HepG2 (cell line): ENCODE data around the gene ATAD3A. TPM values are rescaled to one million over a fixed set of nuclear protein-coding genes. Genes with fewer than 3 reads are reported as not detected.

Experiments
- BRD4 ChIP-seq: sonication (generic); formaldehyde crosslinking; IDR thresholded peaks from 2 replicates; pipeline ENCODE4 v1.4.0; 2020; ENCODE audit warnings: missing genetic modification reagents
- EEA1 ChIP-seq: sonication (generic); formaldehyde crosslinking; IDR thresholded peaks from 2 replicates; pipeline ENCODE4 v1.5.1; 2020; ENCODE audit warnings: mild to moderate bottlenecking, missing genetic modification reagents, borderline replicate concordance
- ESRRA ChIP-seq: sonication (generic); formaldehyde crosslinking; IDR thresholded peaks from 2 replicates; pipeline ENCODE4 v1.5.1; 2020; ENCODE audit warnings: mild to moderate bottlenecking, low read depth, missing genetic modification reagents
- FOXK2 ChIP-seq: fragments of 450-650 bp; IDR thresholded peaks from 2 replicates; pipeline ENCODE4 v1.6.1; 2016
- GFI1 ChIP-seq: sonication (generic); formaldehyde crosslinking; IDR thresholded peaks from 2 replicates; pipeline ENCODE4 v1.5.0; 2020; ENCODE audit warnings: missing genetic modification reagents, mild to moderate bottlenecking, borderline replicate concordance
- HMG20A ChIP-seq: IDR thresholded peaks from 2 replicates; pipeline ENCODE4 v1.6.1; 2016; ENCODE audit warnings: borderline replicate concordance
- KDM2A ChIP-seq: sonication (generic); formaldehyde crosslinking; IDR thresholded peaks from 2 replicates; pipeline ENCODE4 v1.4.0; 2020; ENCODE audit warnings: low read depth, missing genetic modification reagents, borderline replicate concordance
- MAX ChIP-seq: IDR thresholded peaks from 2 replicates; pipeline ENCODE4 v1.6.1; 2012; ENCODE audit warnings: inconsistent platforms
- MLLT10 ChIP-seq: sonication (generic); formaldehyde crosslinking; IDR thresholded peaks from 2 replicates; pipeline ENCODE4 v1.4.0; 2020; ENCODE audit warnings: missing genetic modification reagents
- SPEN ChIP-seq: sonication (generic); formaldehyde crosslinking; IDR thresholded peaks from 2 replicates; pipeline ENCODE4 v1.5.1; 2020; ENCODE audit warnings: low read depth, mild to moderate bottlenecking, missing genetic modification reagents
- SRF ChIP-seq: IDR thresholded peaks from 2 replicates; pipeline ENCODE4 v1.6.1; 2011; ENCODE audit warnings: mild to moderate bottlenecking, low read depth, low read length, moderate library complexity
- THRA ChIP-seq: sonication (generic); formaldehyde crosslinking; IDR thresholded peaks from 2 replicates; pipeline ENCODE4 v1.4.0; 2020; ENCODE audit warnings: missing genetic modification reagents, borderline replicate concordance
- ZBTB43 ChIP-seq: sonication (generic); formaldehyde crosslinking; conservative IDR thresholded peaks from 2 replicates; pipeline ENCODE4 v1.4.0; 2020; ENCODE audit warnings: missing genetic modification reagents
- ZGPAT ChIP-seq: IDR thresholded peaks from 2 replicates; pipeline ENCODE4 v1.6.1; 2016; ENCODE audit warnings: mild to moderate bottlenecking
- ZNF251 ChIP-seq: sonication (generic); formaldehyde crosslinking; IDR thresholded peaks from 2 replicates; pipeline ENCODE4 v1.9.0; 2021; ENCODE audit warnings: mild to moderate bottlenecking, missing genetic modification reagents
- ZNF317 ChIP-seq: sonication (generic); formaldehyde crosslinking; IDR thresholded peaks from 2 replicates; pipeline ENCODE4 v1.5.0; 2020; ENCODE audit warnings: mild to moderate bottlenecking, missing genetic modification reagents
- ZNF362 ChIP-seq: sonication (generic); formaldehyde crosslinking; IDR thresholded peaks from 2 replicates; pipeline ENCODE4 v1.4.0; 2020; ENCODE audit warnings: missing genetic modification reagents, mild to moderate bottlenecking, borderline replicate concordance
- ZNF550 ChIP-seq: sonication (generic); formaldehyde crosslinking; IDR thresholded peaks from 2 replicates; pipeline ENCODE4 v1.4.0; 2020; ENCODE audit warnings: mild to moderate bottlenecking, missing genetic modification reagents, borderline replicate concordance
- ZNF770 ChIP-seq: sonication (generic); formaldehyde crosslinking; IDR thresholded peaks from 2 replicates; pipeline ENCODE4 v1.5.0; 2020; ENCODE audit warnings: mild to moderate bottlenecking, missing genetic modification reagents
- ZNF841 ChIP-seq: sonication (generic); formaldehyde crosslinking; IDR thresholded peaks from 2 replicates; pipeline ENCODE4 v1.8.1; 2023; ENCODE audit warnings: missing genetic modification reagents, borderline replicate concordance
- polyA plus RNA-seq, 8 experiments: library from polyadenylated mRNA; depleted of rRNA in 3 of 8; stranded (reverse) in 7 of 8; unstranded in 1 of 8; fragments of >200 nt; fragmentation: Illumina TruSeq in 4 of 8; extraction: Trizol in 4 of 8; gene quantifications; 2 replicates each; pipeline versions ENCODE4 v1.2.1 to v1.2.3, GENCODE V29; 2011 to 2016; ENCODE audit warnings: low read depth in 4 of 8, missing spikeins in 1 of 8, mixed read lengths in 1 of 8; ENCODE audit not compliant: insufficient read depth in 1 of 8
- total RNA-seq, 5 experiments: library from RNA; depleted of rRNA; stranded (reverse); fragments of >200 nt; fragmentation: Illumina TruSeq; extraction: Trizol; gene quantifications; 2 replicates each; pipeline ENCODE4 v1.2.3, GENCODE V29; 2016; ENCODE audit warnings: low read depth in 1 of 5

The ATAD3A gene
- total and polyA plus RNA-seq, 2 of the 13 experiments (the other 11 are each of a cell fraction or from before 2014, with no cell fraction given), result 10.6 to 49.0 TPM

- no peak; the same call in 1 of the 2 replicates for TF ChIP-seq ZGPAT (CRISPR knock-in tag)
- TF ChIP-seq ESRRA (CRISPR knock-in tag), result no peak
- peak; percentile 48; the same call in 1 of the 2 replicates for TF ChIP-seq MAX
- no peak; the same call in 1 of the 2 replicates for TF ChIP-seq GFI1 (CRISPR knock-in tag)
- TF ChIP-seq FOXK2, result no peak
- no peak for TF ChIP-seq ZBTB43 (CRISPR knock-in tag)
- no peak for TF ChIP-seq ZNF770
- peak; percentile 44; the same call in 1 of the 2 replicates for TF ChIP-seq ZNF317
- no peak for TF ChIP-seq MLLT10 (CRISPR knock-in tag)
- TF ChIP-seq ZNF841, result no peak
- TF ChIP-seq ZNF362, result no peak; the same call in 1 of the 2 replicates
- TF ChIP-seq EEA1 (CRISPR knock-in tag), result 0 out of 2 replicates have a peak, but pooled peaks have one; percentile 44
- no peak for TF ChIP-seq ZNF251 (CRISPR knock-in tag)
- TF ChIP-seq KDM2A (CRISPR knock-in tag), result peak; percentile 46; the same call in 1 of the 2 replicates
- TF ChIP-seq SPEN (CRISPR knock-in tag), result peak; percentile 3; the same call in 1 of the 2 replicates
- TF ChIP-seq ZNF550, result no peak
- no peak for TF ChIP-seq BRD4 (CRISPR knock-in tag)
- TF ChIP-seq HMG20A (CRISPR knock-in tag), result no peak
- TF ChIP-seq SRF, result no peak
- TF ChIP-seq THRA (CRISPR knock-in tag), result no peak
These were observed 62.1 kb downstream of the ATAD3A start (continued) for GRCh38 chr1:1573843-1574720.
